ENCODE results near the gene MED13L. TPM values are rescaled to one million over a fixed set of nuclear protein-coding genes. Genes with fewer than 3 reads are reported as not detected.

MED13L gene
- total RNA-seq, 1 donor from 2014 or later, result 38.1 TPM

GRCh38 chr12:116184763-116185162 lies 92.7 kb downstream of the MED13L start:
- DNase-seq (ENCODE audit: low read depth in 2 of 2), result peak in 1 of 2 donors; percentile 53

GRCh38 chr12:116183741-116184141 lies 93.8 kb downstream of the MED13L start:
- peak in 1 of 2 donors; percentile 14 for DNase-seq (ENCODE audit: low read depth in 2 of 2)

- DNase-seq (ENCODE audit: low read depth in 2 of 2), result no peak
Measured at GRCh38 chr12:116182359-116183063, 95.0 kb downstream of the MED13L start.

GRCh38 chr12:116180448-116180847 lies 97.0 kb downstream of the MED13L start:
- DNase-seq (ENCODE audit: low read depth in 2 of 2), result no peak

- DNase-seq (ENCODE audit: low read depth in 2 of 2), result no peak
Measured at GRCh38 chr12:116179384-116179783, 98.1 kb downstream of the MED13L start.

- DNase-seq (ENCODE audit: low read depth in 2 of 2), result no peak
Measured at GRCh38 chr12:116177017-116177416, 100.5 kb downstream of the MED13L start.

DNA sequence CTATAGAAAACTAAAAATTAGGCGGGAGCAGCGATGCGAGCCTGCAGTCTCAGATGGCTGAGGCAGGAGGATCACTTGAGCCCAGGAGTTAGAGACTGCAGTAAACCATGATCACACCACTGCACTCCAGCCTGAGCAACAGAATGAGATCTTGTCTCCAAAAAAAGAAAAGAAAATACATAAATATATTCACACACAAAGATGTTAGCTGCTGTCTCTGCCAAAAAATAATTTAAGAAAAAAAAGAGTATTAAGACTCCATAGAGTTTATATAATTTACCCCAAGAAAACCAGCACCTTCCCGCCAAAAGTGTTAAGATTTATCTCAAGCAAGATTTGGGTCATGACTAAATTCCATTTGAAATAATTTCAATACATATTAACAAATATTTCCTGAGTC lies 102.6 kb downstream of the MED13L start:
- DNase-seq (ENCODE audit: low read depth in 2 of 2), result no peak

GRCh38 chr12:116174006-116174405 lies 103.5 kb downstream of the MED13L start:
- DNase-seq (ENCODE audit: low read depth in 2 of 2), result no peak

GRCh38 chr12:116172224-116172849 lies 105.2 kb downstream of the MED13L start:
- DNase-seq (ENCODE audit: low read depth in 2 of 2), result peak; percentile 69 to 93

GRCh38 chr12:116171549-116171948 lies 105.9 kb downstream of the MED13L start:
- DNase-seq (ENCODE audit: low read depth in 2 of 2), result peak in 1 of 2 donors; percentile 61

DNA sequence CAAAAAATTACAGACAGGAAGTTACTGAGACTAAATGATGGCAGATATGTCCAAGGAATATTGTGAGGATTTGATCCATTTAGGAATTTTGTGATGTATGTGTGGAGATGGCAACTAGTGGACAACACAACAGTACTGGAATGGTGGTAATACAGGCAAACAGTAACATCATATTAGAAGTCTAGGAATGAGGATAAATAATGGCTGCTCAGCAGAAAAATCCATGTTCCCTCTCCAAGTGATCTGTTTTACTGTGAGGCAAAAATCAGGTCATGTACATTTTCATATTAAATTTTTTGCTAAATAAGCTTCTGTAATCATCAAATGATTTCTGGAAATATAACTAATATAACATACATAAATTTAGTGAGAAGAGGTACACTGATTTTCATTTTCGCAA lies 108.4 kb downstream of the MED13L start:
- no peak for DNase-seq (ENCODE audit: low read depth in 2 of 2)

DNA sequence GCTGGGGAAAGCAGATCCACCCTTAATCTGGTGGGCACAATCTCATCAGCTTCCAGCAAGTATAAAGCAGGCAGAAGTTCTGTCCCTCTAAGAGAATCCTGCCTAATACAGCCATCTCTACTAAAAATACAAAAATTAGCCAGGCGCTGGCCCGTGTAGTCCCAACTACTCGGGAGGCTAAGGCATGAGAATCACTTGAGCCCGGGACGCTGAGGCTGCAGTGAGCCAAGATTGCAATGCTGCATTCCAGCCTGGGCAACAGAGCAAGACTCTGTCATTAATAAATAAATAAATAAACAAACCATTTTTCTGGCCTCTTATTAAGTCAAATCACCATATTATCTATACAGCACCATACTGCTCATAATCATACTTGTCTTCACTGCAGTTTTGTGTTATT lies 111.2 kb downstream of the MED13L start:
- no peak for DNase-seq (ENCODE audit: low read depth in 2 of 2)

DNA sequence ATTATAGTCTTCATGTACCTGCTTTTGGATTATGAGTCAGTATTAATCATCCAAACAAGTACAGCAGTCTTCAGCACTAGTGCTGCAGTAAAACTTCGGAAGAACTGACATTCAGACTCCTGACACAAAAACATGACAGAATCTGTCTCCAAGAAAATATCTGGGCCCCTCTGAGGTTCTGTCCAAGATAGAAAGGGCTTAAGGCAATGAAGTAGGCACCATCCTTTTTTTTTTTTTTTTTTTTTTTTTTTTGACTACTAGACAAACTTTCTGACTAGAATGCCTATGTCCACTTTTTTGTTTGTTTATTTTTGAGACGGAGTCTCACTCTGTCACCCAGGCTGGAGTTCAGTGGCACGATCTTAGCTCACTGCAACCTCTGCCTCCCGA lies 112.5 kb downstream of the MED13L start:
- peak in 1 of 2 donors; percentile 69 for DNase-seq (ENCODE audit: low read depth in 2 of 2)

GRCh38 chr12:116164250-116165035 lies 113.0 kb downstream of the MED13L start:
- peak in 1 of 2 donors; percentile 35 for DNase-seq (ENCODE audit: low read depth in 2 of 2)

DNA sequence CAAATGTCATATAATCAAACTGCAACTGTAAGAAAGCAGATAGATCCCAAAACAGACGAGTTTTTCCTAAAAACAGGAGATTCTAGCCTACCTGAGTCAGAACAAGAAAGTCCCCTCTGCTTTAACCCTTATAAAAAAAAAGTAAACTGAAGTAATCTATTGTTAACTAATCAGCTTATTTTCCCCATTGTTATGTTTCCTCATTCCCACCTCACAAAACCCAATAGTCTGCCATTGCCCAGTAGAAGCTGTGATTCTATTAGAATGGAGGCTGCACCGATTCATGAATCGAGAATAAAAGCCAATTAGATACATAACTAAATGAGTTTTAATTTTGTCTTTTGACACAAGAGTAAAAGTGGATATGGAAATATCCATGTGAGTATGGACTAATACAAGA lies 115.4 kb downstream of the MED13L start:
- DNase-seq (ENCODE audit: low read depth in 2 of 2), result no peak

- DNase-seq (ENCODE audit: low read depth in 2 of 2), result peak in 1 of 2 donors; percentile 57
Measured at GRCh38 chr12:116161588-116161987, 115.9 kb downstream of the MED13L start.

DNA sequence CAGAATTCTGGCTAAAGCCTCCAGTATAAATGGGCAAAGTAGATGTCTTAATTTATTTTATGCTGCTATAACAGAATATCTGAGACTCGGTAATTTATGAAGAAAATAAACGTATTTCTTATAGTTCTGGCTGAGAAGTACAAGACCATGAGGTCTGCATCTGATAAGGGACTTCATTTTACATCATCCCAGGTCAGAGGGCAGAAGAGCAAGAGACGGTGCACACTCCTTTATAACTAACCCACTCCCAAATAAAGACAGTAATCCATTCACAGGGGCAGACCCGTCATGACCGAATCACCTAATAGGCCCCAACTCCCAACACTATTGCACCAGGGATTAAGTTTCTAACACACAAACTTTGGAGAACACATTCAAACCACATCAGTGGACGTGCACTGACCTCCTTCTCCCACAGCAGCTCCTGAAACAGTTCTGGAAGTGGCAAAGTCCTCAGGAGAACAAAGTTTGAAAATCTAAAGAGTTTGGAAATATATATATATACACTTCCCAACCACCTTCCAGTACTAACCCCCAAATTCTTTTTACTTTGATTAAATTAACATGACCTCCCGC lies 116.5 kb downstream of the MED13L start:
- no peak for DNase-seq (ENCODE audit: low read depth in 2 of 2)

DNA sequence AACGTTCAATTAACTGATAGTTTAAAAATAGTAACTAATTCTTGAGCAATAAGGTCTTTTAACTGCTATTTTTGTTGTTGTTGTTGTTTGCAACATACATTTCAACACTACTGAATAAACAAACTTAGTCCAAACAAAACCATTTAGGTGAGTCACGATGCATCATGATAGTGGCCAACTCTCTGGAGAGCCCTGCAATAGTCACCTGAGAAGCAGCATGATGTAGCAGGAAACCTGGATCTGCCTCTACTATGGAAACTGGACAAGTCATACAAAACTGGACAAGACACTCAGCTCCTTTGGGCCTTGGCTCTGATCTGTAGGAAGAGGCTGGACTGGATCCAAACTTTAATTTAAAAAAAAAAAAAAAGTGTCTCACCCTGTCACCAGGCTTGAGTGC lies 117.3 kb downstream of the MED13L start:
- DNase-seq (ENCODE audit: low read depth in 2 of 2), result peak in 1 of 2 donors; percentile 52

DNA sequence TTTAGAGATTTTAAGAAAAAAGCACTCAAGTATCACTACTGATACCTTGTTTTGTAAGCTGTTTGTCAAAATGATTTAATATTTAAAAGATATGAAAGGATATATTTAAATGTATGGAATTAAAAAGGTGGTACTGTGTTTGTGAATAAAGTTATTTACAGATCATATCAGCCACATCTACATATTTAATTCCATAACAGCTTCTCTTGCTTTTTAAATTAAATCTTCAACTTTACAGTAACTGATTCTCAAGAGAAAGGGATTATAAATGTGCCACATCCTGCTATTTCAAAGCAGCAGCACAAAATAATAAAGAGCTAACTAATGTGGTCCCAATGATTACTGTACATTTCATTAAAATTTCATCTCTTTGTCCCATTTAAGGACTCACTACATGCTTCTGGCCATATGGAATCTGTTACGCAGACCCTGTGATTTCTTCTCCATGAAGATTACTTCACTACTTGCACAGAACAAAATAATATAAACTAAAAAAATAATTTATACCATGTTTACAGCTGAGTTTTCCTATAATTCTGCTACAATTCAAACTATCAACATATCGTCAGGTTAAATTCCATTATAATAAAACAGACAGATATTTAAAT lies 117.8 kb downstream of the MED13L start:
- DNase-seq (ENCODE audit: low read depth in 2 of 2), result no peak

DNA sequence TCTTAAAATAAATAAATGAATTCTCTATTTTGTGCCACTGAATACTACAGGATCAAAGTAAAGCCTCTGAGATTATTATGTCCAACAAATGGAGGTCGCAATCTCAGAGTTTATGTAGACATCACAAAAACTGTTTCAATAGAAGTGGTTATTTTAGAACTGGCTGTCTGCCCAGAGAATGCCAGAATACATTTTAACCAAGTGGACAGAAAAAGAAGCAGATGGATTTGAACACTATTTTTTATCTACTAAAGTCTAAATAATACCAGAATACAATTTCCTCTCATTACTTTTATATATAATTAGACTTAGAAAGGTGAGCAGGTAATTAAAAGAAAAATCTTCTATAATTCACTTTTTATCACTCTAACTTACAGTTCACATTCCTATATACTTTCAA lies 118.3 kb downstream of the MED13L start:
- DNase-seq (ENCODE audit: low read depth in 2 of 2), result peak; percentile 37 to 76

- peak in 1 of 2 donors; percentile 82 for DNase-seq (ENCODE audit: low read depth in 2 of 2)
Measured at GRCh38 chr12:116157845-116158267, 119.6 kb downstream of the MED13L start.

DNA sequence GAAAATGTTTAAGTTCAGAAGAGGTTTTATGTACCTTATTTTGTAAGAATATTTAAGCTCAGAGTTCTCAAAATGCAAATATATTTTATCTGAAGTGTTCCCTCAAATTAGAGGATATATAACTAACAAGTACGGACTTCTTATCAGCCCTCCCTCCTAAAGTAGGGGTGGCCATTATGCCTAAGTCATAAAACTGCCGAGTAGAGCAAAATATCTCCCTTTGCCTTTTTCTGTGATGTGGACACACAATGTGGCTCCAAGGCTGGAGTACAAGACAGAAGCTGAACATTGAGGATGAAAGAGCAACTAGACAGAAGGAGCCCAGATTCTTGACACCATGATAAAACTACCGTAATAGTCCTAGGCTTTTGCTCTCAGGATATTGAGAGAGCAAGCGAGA lies 120.9 kb downstream of the MED13L start:
- DNase-seq (ENCODE audit: low read depth in 2 of 2), result no peak
